LNCAP (cell line): ENCODE measurements around the gene KCNC4.

Source experiments
- TF ChIP-seq, protein P1 (sequence below): fragments of 450-650 bp; IDR thresholded peaks from 2 replicates; pipeline ENCODE4 v1.5.1; 2017; ENCODE audit warnings: mild to moderate bottlenecking

KCNC4 gene

DNA sequence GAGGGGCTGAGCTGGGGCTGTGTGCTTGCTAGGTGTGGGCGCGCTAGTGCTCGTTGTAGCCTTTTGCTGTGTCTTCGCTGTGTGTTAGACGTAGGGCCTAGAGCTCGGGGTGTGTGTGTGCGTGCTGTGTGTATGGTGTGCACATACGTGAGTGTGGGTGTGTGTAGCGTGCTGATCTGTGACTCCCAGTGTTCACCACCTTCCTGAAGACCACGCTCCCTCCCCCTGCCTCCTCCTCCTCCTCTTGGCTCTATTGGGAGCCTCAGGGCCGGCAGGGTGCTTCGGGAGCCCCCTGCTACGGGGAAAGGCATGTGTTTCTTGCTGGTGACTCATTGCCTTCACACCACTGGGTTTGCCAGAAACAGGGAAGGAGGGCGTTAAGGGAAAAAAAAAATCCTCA, 9.4 kb upstream of the KCNC4 start:
- TF ChIP-seq, protein P1, sequence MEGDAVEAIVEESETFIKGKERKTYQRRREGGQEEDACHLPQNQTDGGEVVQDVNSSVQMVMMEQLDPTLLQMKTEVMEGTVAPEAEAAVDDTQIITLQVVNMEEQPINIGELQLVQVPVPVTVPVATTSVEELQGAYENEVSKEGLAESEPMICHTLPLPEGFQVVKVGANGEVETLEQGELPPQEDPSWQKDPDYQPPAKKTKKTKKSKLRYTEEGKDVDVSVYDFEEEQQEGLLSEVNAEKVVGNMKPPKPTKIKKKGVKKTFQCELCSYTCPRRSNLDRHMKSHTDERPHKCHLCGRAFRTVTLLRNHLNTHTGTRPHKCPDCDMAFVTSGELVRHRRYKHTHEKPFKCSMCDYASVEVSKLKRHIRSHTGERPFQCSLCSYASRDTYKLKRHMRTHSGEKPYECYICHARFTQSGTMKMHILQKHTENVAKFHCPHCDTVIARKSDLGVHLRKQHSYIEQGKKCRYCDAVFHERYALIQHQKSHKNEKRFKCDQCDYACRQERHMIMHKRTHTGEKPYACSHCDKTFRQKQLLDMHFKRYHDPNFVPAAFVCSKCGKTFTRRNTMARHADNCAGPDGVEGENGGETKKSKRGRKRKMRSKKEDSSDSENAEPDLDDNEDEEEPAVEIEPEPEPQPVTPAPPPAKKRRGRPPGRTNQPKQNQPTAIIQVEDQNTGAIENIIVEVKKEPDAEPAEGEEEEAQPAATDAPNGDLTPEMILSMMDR = no peak

DNA sequence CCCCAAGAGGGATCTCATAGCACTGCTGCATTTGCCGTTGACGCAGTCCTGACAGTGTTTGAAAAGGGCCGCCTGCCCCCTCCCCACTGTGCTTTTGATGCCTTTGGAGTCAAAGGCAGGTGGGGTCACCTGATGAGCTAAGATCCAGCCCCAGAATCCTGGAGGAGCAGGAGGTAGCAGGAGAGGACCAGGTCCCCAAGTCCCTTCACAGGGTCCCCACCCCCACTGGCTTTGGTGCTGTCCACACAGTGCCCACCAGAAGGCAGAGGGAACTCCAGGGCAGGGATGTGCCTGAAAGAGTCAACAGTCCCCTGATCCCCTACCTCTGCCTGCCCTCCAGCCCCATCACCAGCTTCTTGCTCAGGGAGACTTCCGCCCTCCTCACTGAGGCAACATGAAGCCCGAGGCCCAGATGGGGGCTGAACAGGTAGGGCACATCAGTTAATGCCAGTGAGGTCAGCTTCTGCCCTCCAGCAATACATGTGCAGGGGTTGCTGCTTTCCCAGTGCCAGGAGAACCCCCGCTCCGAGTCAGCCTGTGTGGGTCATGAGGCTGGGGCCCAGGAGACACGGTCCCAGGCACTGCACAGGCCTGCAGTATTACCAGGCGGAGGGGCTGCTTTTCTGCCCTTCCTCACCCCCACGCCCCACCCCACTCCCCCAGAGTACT, 8.8 kb upstream of the KCNC4 start:
- TF ChIP-seq, protein P1 = no peak

DNA sequence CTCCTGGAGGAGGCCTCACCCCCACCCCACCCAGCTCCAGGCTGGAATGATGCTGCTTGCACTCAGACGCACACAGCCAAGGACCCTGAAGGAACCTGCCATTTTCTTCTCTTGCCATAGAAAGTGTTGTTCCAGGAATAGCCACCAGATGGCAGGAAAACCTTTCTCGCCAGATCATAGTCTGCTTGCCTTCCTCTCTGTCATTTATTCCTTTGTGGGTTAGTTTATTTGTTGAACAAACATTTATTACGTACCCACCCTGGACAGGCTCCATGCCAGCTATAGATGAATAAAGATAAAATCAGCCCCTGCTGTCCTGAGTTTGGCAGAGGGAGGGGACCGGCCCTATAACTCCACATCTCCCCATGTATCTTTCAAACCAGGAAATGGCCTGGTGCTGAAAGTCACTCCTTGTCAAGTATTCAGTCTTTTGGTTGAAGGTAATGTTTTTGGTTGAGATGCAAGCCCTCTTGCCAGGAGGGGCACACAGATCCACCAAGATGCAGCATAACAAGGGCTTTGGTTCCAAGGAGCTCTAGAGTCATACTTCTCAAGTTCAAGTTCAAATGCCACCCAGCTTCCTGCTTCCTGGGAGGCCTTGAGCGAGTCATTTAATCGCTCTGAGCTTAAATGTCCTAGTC, 7.0 kb upstream of the KCNC4 start:
- TF ChIP-seq, protein P1 = peak; percentile 87

DNA sequence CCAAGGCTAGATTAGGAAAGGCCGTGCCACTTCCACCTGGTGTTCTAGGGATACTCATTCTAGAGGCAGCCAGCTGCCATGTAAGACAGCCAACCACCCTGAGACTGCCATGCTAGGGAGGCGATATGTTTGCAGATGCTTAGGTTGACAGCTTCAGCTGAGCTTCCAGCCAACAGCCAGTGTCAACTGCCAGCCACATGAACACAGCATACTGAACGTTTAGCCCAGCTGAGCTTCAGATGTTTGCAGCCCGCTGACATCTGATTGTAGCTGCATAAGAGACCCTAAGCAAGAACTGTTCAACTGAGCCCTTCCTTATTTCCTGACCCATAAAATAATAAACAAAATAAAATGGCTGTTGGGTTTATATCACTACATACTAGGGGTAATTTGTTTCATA, 5.0 kb upstream of the KCNC4 start:
- TF ChIP-seq, protein P1 = no peak

DNA sequence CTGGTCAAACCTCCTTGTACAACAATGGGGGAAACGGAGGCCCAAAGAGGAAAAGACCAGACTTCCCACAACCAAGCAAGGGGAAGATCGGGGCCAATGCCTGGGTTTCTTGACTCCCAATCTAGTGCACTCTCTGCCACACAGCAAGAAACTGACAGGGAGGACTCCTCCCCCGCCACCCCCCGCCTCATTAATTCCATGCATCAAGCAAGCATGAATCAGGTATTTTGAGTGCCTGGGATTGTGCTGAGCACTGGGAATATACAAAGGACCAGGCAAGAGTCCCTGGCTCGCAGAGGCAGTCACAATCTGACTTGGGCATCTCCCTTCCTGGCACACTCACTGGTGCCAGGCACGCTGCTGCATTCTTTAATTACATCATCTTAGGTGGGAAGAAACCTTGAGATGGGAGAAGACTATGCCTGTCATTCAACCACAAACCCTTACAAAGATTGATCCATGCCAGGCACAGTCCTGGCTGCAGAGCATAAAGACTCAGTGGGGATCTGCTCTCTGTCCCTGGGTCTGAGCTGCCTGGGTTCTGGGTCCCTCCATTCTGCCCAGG, 4.4 kb upstream of the KCNC4 start:
- TF ChIP-seq, protein P1 = no peak

DNA sequence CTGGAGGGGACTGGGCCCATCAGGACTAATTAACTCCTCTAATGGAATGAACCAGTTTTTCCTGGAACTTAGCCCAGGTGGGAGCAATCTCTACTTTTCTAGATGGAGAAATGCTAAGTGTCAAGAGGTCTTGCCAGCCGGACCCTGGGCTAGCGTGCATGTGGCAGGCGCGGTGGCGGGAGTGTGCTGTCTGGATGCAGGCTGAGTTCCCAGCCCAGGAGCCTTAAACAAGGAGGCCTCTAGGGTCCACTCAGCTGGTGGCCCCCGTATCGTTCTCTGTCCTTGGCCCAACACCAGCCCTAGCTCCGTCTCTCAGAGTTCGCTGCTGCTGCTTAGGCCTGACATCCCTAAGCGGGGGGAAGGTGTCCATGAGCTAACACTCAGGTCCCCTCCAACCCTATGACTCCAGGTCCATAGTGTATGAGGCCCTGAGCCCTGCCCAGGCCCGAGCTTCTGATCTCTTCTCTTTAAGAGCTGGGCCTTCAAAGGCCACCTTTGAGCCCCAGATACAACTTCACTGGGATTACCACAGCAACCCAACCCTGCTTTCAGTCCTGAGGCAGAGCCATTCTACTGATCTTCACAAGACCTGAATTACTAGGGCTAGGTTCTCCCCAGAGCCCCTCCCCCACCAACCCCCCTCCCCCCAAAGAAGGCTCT, 3.7 kb upstream of the KCNC4 start:
- TF ChIP-seq, protein P1 = no peak

DNA sequence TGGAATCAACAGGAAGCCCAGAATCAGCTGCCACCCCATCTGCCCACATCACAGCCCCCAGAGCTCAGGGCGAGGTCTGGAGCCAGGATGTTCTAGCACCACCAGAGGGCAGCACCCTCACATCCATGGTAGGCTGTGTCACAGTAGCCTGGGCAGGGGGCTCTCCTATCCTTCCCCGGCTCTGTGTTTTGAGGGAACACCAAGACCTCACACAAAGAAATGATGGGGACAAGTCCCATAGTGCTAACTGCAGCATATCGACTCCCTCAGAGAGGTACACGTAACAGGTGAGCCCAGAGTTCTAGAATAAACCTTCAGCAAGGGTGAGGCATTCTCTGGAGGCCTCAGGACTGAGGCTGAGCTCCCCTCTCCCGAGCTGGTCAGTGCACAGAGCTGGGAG, 2.3 kb upstream of the KCNC4 start:
- TF ChIP-seq, protein P1 = peak; percentile 92
